ENCODE data around the gene TCL1A.
"Not testable (repeated sequence)": the region's sequence is repeated elsewhere in the genome, so short reads cannot be mapped to it uniquely, and the experiment has no call there.

Gene TCL1A

GRCh38 chr14:95713596-95714371 is at the start of gene TCL1A:
Gene TCL1A, minus strand, starts transcription at chr14:95714125. Its CDS starts 59 bp downstream, at chr14:95714066.
- DNase-seq (ENCODE audit: low spot score): no peak

GRCh38 chr14:95763032-95763431 is 49.1 kb upstream of the TCL1A start:
- not testable (repeated sequence) for H3K4me3 ChIP-seq; H3K27ac ChIP-seq; DNase-seq (ENCODE audit: low spot score)

More at GRCh38 chr14:95713596-95714371, at the start of gene TCL1A:
- Histone ChIP-seq H3K27ac (no peak within 1 kb of the TSS), H3K4me3 (no peak within 1 kb of the TSS)
- TF ChIP-seq CTCF (IDR thresholded peaks at IDR 0.05): no peak

- H3K27ac ChIP-seq: no peak overlapping the region
- no peak overlapping the region for H3K4me3 ChIP-seq
- TF ChIP-seq CTCF (IDR thresholded peaks at IDR 0.05): no peak
- no peak for DNase-seq (ENCODE audit: low spot score)
Measured at GRCh38 chr14:95761436-95761835, 47.5 kb upstream of the TCL1A start.

- no peak for DNase-seq (ENCODE audit: low spot score)
- TF ChIP-seq CTCF (IDR thresholded peaks at IDR 0.05): no peak
- Histone ChIP-seq H3K27ac (no peak overlapping the region), H3K4me3 (no peak overlapping the region)
Measured at GRCh38 chr14:95760596-95760995, 46.7 kb upstream of the TCL1A start.

- TF ChIP-seq CTCF (IDR thresholded peaks at IDR 0.05): no peak
- H3K4me3 ChIP-seq: no peak overlapping the region
- no peak overlapping the region for H3K27ac ChIP-seq
- no peak for DNase-seq (ENCODE audit: low spot score)
Measured at GRCh38 chr14:95759941-95760340, 46.0 kb upstream of the TCL1A start.

- DNase-seq (ENCODE audit: low spot score): no peak
- TF ChIP-seq CTCF (IDR thresholded peaks at IDR 0.05): no peak
- no peak overlapping the region for H3K27ac ChIP-seq
Measured at GRCh38 chr14:95758331-95758730, 44.4 kb upstream of the TCL1A start.

GRCh38 chr14:95756751-95757150 is 42.8 kb upstream of the TCL1A start:
- H3K4me3 ChIP-seq: no peak overlapping the region
- no peak for TF ChIP-seq CTCF (IDR thresholded peaks at IDR 0.05)
- no peak for DNase-seq (ENCODE audit: low spot score)
- H3K27ac ChIP-seq: no peak overlapping the region

More at GRCh38 chr14:95758331-95758730, 44.4 kb upstream of the TCL1A start:
- H3K4me3 ChIP-seq: no peak overlapping the region
